Measurements from ENCODE around the gene TNPO1.

Gene TNPO1

GRCh38 chr5:72889324-72889723 lies 72.9 kb downstream of the TNPO1 start:
- no peak for TF ChIP-seq CTCF (IDR thresholded peaks at IDR 0.05; ENCODE audit: low read depth, low read length)
- no peak overlapping the region for H3K4me3 ChIP-seq (ENCODE audit: low read depth, low read length)

DNA sequence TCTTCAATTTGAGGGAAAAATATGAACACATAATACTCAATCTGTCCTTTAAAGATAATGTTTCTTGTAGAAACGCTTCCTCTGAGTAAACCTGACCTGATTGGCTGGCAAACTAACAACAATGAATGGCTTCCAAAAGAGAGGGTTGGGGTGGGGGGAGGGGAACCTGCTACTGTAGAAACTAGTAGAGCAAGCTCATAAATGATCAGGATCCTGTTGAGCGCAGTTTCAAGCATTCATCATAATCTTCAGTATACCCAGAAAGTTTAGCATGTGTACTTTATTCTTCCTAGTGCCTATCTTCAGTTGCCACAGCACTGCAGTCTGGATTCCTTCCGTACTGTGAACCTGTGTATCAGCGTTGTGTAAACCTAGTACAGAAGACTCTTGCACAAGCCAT lies 76.4 kb downstream of the TNPO1 start:
- H3K4me3 ChIP-seq (ENCODE audit: low read depth, low read length): no peak overlapping the region
- TF ChIP-seq CTCF (IDR thresholded peaks at IDR 0.05; ENCODE audit: low read depth, low read length): no peak

DNA sequence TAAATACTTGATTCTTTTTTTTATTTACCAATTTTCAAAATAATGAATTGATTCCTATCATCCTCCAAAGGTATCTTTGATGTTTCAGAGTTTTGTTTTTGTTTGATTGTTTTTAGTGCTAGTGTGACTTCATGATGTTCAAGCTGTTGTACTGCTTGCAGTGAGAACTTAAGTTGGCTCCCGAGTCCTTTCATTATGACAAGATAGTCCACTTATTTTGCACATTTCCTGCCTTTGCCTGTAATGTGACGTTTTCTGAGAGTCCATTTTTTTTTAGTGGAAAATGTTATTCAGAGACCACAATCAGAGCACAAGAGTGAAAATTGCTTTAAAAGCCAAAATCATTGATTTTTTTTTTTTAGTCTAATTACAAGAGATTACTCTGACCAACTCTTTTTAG lies 79.3 kb downstream of the TNPO1 start:
- no peak for TF ChIP-seq CTCF (IDR thresholded peaks at IDR 0.05; ENCODE audit: low read depth, low read length)
- H3K4me3 ChIP-seq (ENCODE audit: low read depth, low read length): no peak overlapping the region

- TF ChIP-seq CTCF (IDR thresholded peaks at IDR 0.05; ENCODE audit: low read depth, low read length): no peak
- H3K4me3 ChIP-seq (ENCODE audit: low read depth, low read length): no peak overlapping the region
Observed at GRCh38 chr5:72906806-72907205, 90.3 kb downstream of the TNPO1 start.

GRCh38 chr5:72908664-72909063 lies 92.2 kb downstream of the TNPO1 start:
- TF ChIP-seq CTCF (IDR thresholded peaks at IDR 0.05; ENCODE audit: low read depth, low read length): no peak
- H3K4me3 ChIP-seq (ENCODE audit: low read depth, low read length): no peak overlapping the region

GRCh38 chr5:72917371-72917776 lies 100.9 kb downstream of the TNPO1 start:
- no peak for TF ChIP-seq CTCF (IDR thresholded peaks at IDR 0.05; ENCODE audit: low read depth, low read length)
- no peak overlapping the region for H3K4me3 ChIP-seq (ENCODE audit: low read depth, low read length)

GRCh38 chr5:72920690-72921502 lies 104.4 kb downstream of the TNPO1 start:
- no peak overlapping the region for H3K4me3 ChIP-seq (ENCODE audit: low read depth, low read length)
- TF ChIP-seq CTCF (IDR thresholded peaks at IDR 0.05; ENCODE audit: low read depth, low read length): no peak

Measured in WI38 (cell line).